ENCODE results near the gene TMPRSS2.

Gene TMPRSS2

DNA sequence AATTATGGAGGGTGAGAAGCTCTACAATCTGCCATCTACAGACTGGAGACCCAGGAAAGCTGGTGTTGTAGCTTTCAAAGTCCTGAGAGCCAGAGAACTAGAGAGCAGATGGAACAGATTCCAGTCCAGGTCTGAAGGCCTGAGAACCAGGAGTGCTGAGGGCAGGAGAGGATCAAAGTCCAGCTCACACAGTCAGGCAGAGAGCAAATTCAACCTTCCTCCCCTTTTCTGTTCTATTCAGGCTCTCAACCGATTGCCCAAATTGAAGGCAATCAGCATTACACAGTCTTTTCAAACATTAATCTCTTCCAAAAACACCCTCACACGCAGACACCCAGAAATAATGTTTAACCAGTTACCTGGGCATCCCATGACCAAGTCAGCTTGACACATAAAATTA lies 2.5 kb upstream of the TMPRSS2 start:
- TF ChIP-seq, protein P1, sequence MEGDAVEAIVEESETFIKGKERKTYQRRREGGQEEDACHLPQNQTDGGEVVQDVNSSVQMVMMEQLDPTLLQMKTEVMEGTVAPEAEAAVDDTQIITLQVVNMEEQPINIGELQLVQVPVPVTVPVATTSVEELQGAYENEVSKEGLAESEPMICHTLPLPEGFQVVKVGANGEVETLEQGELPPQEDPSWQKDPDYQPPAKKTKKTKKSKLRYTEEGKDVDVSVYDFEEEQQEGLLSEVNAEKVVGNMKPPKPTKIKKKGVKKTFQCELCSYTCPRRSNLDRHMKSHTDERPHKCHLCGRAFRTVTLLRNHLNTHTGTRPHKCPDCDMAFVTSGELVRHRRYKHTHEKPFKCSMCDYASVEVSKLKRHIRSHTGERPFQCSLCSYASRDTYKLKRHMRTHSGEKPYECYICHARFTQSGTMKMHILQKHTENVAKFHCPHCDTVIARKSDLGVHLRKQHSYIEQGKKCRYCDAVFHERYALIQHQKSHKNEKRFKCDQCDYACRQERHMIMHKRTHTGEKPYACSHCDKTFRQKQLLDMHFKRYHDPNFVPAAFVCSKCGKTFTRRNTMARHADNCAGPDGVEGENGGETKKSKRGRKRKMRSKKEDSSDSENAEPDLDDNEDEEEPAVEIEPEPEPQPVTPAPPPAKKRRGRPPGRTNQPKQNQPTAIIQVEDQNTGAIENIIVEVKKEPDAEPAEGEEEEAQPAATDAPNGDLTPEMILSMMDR (IDR thresholded peaks at IDR 0.05; ENCODE audit: borderline replicate concordance, insufficient read depth, low read depth, low read length) = no peak
- H3K4me3 ChIP-seq (ENCODE audit: low read depth, low read length) = no peak overlapping the region

DNA sequence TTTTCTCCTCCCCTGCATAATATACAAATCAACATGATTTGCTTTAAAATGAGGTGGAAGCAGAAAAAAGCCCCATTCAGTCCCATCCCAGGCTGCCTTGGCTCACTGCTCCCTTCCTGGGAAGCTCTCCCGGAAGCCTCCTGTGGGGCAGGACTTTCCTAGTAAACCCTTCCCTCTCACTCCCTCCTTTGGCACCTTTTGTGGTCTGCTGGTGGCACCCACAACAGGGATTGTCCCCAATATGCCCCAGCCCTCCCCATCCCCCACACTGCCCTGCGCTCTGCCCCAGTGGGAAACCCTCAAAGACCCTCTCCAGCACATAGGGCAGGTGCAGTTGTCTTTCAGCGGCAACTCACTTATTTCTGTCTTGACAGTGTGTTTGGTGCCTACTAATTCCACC lies 1.8 kb upstream of the TMPRSS2 start:
- TF ChIP-seq, protein P1 (IDR thresholded peaks at IDR 0.05; ENCODE audit: borderline replicate concordance, insufficient read depth, low read depth, low read length) = no peak

DNA sequence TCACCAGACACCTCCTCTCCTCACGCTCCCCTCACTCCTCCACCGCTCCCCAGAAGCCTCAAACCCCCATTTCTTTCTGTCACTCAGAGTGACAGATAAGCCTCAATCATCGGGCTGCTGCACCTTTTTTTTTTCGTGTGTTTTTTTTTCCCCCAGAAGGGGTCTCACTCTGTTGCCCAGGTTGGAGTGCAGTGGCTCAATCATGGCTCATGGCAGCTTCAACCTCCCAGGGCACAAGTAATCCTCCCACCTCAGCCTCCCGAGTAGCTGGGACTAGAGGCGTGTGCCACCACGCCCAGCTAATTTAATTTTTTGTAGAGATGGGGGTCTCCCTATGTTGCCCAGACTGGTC lies 1.2 kb upstream of the TMPRSS2 start:
- TF ChIP-seq, protein P1 (IDR thresholded peaks at IDR 0.05; ENCODE audit: borderline replicate concordance, insufficient read depth, low read depth, low read length) = no peak
- H3K4me3 ChIP-seq (ENCODE audit: low read depth, low read length) = no peak overlapping the region

More for the DNA sequence above, 1.8 kb upstream of the TMPRSS2 start:
- H3K4me3 ChIP-seq (ENCODE audit: low read depth, low read length) = no peak overlapping the region

DNA sequence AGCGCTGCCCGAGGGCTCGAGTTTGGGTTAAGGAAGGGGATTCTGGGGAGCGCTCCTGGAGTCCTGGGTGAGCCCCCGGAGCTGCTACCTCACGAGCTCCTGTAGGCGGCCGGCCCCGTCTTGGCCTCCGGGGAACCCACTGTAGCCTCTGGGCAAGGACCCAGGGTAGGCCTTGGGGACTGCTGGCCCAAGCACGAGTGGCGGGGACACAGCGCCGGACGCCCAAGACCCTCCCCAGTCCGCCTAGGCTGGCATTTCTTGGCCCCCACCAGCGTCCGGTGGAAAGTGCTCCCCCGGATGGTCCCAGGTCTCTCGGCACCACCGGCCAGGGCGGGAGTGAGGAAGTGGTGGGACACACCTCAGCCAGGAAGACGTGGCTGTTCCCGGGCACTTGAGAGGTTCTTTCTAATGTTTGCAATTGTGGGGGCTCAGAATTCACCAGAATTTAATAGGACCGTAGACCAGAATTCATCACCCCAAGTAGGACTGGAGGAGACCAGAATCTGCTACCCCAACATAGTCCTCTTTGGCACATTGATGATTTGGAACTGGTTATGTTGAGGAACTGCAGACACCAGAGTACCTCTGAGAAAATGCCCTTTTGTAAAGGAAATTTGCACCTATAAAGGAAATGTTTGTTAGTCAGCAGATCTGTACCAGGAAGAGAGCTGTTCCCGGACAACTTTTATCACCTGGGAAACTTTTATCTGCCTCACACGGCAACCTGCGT lies 622 bp upstream of the TMPRSS2 start:
- no peak overlapping the region for H3K4me3 ChIP-seq (ENCODE audit: low read depth, low read length)
- TF ChIP-seq, protein P1 (IDR thresholded peaks at IDR 0.05; ENCODE audit: borderline replicate concordance, insufficient read depth, low read depth, low read length) = no peak

DNA sequence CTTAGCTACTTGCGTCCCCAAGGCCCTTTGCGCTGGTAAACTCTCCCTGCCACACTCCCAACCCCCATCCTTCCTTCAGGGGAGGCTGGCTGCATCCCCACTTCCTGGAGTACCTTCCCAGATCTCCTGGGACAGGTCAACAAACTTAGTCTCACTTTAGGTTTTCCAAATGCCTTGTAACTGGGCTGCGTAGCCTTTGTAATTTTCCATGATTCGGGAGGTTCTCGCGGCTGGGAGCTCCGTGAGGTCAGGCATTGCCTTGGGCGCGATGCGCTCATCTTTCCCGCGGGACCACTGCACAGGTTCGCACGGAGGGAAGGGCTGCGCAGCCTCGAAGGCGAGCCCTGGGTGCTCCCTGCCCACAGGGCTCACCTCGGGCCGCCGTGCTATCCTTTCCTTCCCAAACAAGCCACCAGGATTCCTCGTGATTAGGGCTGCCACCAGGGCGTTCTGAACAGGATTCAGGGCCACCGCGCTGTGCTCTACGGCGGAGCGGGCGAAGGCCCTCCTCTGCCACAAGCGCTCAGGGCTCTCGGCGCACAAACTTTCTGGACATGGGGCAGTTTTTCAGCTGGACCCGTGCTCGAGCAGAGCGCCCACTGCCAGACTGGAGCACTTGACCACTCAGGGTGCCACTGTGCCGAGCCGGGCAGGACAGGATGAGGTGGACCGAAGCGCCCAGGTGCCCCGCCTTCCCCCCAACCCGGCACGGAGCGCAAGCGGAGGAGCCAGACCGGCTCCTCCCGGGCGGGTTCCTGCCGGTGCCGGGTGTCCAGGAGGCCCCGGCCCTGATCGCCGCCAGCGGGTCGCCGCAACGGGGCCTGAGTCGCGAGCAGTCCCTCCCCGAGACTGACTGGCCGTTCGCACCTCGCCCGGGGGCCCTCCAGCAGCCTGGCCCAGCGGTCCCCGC lies 1.1 kb downstream of the TMPRSS2 start:
- H3K4me3 ChIP-seq (ENCODE audit: low read depth, low read length) = no peak overlapping the region
- TF ChIP-seq, protein P1 (IDR thresholded peaks at IDR 0.05; ENCODE audit: borderline replicate concordance, insufficient read depth, low read depth, low read length) = no peak

DNA sequence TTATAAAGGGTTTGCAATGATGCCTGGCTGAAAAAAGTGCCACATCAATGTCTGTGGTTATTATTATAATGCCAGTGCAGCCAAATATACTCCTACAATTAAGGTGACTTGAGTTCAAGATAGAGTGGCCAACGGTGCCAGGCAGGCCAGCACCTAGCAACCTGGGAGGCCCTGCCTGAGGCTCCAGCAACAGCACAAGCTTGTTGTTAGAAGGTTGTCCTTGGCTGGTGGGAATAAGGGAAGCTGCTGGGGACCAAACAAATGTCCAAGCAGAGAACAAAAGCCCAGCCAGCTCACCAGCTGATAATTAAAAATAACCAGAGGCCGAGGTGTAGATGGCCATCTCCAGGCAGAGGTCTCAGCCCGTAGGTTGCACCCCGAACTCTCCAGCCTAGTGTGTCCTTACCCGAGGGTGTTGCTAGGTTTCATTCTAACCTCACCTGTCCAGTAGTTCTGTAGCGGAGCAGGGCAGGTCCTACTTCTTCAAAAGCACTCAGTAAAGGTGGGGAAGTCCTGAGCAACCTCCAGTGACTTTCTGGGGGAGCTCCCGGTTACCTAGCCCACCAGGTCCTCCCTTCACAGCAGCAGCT lies 1.9 kb downstream of the TMPRSS2 start:
- H3K4me3 ChIP-seq (ENCODE audit: low read depth, low read length) = no peak overlapping the region
- TF ChIP-seq, protein P1 (IDR thresholded peaks at IDR 0.05; ENCODE audit: borderline replicate concordance, insufficient read depth, low read depth, low read length) = no peak

Measured in GM12875 (cell line).